ENCODE data around the gene FBF1.
"Not testable (repeated sequence)": the region's sequence is repeated elsewhere in the genome, so short reads cannot be mapped to it uniquely, and the experiment has no call there.

FBF1 gene

DNA sequence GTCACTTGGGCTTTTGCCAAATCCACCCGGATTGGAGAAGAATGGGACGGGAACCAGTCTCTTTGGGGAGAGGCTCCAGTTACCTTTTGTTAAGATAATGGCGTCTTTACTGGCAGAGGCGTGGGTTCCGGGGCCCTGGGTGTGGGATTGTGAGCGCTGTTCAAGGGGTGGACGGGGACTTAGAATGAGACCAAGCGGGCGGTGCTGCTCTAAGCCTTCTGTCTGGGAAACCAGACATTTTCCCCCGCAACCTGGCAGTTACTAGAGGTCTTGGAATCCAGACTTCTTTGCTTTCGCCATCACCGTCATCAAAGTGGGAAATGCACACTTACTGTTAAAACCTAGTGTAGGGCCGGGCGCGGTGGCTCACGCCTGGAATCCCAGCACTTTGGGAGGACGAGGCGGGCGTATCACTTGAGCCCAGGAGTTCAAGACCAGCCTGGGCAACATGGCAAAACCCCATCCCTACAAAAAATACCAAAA, 38.9 kb upstream of the FBF1 start:
- no peak for TF ChIP-seq GABPA (IDR thresholded peaks at IDR 0.05; ENCODE audit: low read depth)
- TF ChIP-seq REST (IDR thresholded peaks at IDR 0.05; ENCODE audit: insufficient replicate concordance, low read depth): peak; percentile 68
- H3K27ac ChIP-seq (replicated peaks): peak overlapping the region; percentile 94
- no peak for DNase-seq (ENCODE audit: low read depth in 1 of 2, low spot score in 1 of 2)
- H3K27me3 ChIP-seq (ENCODE audit: insufficient read depth, poor library complexity, severe bottlenecking): no peaks in the 10 kb centered on the region
- peak overlapping the region; percentile 83 for H3K4me3 ChIP-seq (replicated peaks; ENCODE audit: insufficient read depth, low read length)

- peak within 1 kb of the TSS; percentile 94 for H3K27ac ChIP-seq (replicated peaks)
- peak within 1 kb of the TSS; percentile 83 for H3K4me3 ChIP-seq (replicated peaks; ENCODE audit: insufficient read depth, low read length)
- no peaks in the 10 kb centered on the region for H3K27me3 ChIP-seq (ENCODE audit: insufficient read depth, poor library complexity, severe bottlenecking)
- peak; percentile 96 to 99 for DNase-seq (ENCODE audit: low read depth in 1 of 2, low spot score in 1 of 2)
- TF ChIP-seq CTCF (IDR thresholded peaks at IDR 0.05; ENCODE audit: insufficient read depth, low read length) (no peak), POLR2AphosphoS5 (IDR thresholded peaks at IDR 0.05; ENCODE audit: low read depth) (peak; percentile 95), SPI1 (IDR thresholded peaks at IDR 0.05; ENCODE audit: borderline replicate concordance, low read depth) (no peak), GABPA (IDR thresholded peaks at IDR 0.05; ENCODE audit: low read depth) (0 out of 2 replicates have a peak, but pooled peaks have one; percentile 14)
These were observed 38.3 kb upstream of the FBF1 start, which contains the start of the genes ACOX1 and TEN1 for GRCh38 chr17:75978938-75979704. TSS of gene ACOX1 (minus strand) at chr17:75979166. CDS start at chr17:75979073, 93 bp downstream. TSS of gene TEN1 (plus strand) at chr17:75979240. CDS start at chr17:75986193, 6,953 bp downstream.

DNA sequence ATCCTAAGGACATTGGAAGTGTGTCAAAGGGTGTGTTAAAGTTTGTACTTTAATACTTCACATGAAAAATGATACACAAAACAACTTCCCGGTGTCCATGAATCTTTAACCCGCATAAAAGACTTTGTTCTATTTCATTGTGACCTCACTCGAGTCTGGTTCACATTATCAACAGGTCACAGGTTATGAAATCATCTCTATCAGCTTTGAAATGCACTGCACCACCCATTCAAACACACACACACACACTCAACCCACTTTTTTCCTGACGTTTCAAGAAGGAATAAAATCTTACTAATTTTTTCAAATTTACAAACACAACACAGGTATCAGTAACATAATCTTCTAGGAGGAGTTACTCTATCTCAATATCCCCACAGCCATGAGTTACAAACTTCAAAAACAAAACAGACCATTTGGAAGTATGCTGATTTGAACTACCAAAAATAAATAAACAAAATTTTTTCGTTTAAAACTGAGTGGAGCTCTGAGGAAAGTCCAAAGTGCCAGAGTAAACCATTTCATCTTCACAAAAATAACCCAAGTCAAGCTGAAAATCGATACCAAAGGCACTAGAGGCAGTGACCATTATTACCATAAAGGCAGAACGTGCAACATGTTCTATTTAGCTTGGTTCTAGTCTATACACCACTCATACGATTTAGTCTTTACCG, 35.5 kb upstream of the FBF1 start:
- no peak overlapping the region for H3K4me3 ChIP-seq (replicated peaks; ENCODE audit: insufficient read depth, low read length)
- TF ChIP-seq POLR2AphosphoS5 (IDR thresholded peaks at IDR 0.05; ENCODE audit: low read depth) (no peak), CTCF (IDR thresholded peaks at IDR 0.05; ENCODE audit: insufficient read depth, low read length) (no peak), REST (IDR thresholded peaks at IDR 0.05; ENCODE audit: insufficient replicate concordance, low read depth) (no peak), GABPA (IDR thresholded peaks at IDR 0.05; ENCODE audit: low read depth) (no peak), SPI1 (IDR thresholded peaks at IDR 0.05; ENCODE audit: borderline replicate concordance, low read depth) (no peak)
- H3K27me3 ChIP-seq (ENCODE audit: insufficient read depth, poor library complexity, severe bottlenecking): no peaks in the 10 kb centered on the region
- no peak overlapping the region for H3K27ac ChIP-seq (replicated peaks)
- DNase-seq (ENCODE audit: low read depth in 1 of 2, low spot score in 1 of 2): no peak

DNA sequence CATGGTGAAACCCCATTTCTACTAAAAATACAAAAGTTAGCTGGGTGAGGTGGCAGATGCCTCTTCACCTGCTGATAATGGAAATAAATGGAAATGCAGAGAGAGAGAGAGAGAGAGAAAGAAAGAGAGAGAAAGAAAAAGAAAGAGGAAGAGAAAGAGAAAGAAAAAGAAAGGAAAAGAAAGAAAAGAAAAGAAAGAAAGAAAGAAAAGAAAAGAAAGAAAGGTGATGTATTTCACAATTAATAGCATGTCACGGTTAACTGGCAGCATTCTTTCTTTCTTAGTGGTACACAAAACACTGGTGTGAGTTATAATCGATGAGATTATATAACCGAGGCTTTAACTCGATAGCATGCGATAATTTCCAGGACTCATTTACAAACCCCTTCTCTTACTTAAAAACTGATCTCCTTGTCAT, 34.9 kb upstream of the FBF1 start:
- no peak for TF ChIP-seq POLR2AphosphoS5 (IDR thresholded peaks at IDR 0.05; ENCODE audit: low read depth)
- no peak overlapping the region for H3K4me3 ChIP-seq (replicated peaks; ENCODE audit: insufficient read depth, low read length)
- no peaks in the 10 kb centered on the region for H3K27me3 ChIP-seq (ENCODE audit: insufficient read depth, poor library complexity, severe bottlenecking)
- no peak overlapping the region for H3K27ac ChIP-seq (replicated peaks)
- no peak for DNase-seq (ENCODE audit: low read depth in 1 of 2, low spot score in 1 of 2)

DNA sequence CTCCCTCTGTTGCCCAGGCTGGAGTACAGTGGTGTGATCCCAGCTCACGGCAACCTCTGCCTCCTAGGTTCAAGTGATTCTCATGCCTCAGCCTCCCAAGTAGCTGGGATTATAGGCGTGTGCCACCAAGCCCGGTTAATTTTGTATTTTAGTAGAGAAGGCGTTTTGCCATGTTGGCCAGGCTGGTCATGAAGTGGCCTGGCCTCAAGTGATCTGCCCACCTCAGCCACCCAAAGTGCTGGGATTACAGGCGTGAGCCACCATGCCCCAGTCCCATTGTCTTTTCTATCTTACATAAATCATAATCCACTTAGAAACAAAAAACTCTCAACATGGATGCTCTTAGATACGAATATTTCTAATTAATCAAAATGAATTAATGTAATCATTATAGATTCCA, 34.3 kb upstream of the FBF1 start:
- not testable (repeated sequence) for H3K27ac ChIP-seq (replicated peaks); DNase-seq (ENCODE audit: low read depth in 1 of 2, low spot score in 1 of 2); H3K27me3 ChIP-seq (ENCODE audit: insufficient read depth, poor library complexity, severe bottlenecking); H3K4me3 ChIP-seq (replicated peaks; ENCODE audit: insufficient read depth, low read length)
